ENCODE measurements around the gene KRTAP10-1. TPM values are rescaled to one million over a fixed set of nuclear protein-coding genes. Genes with fewer than 3 reads are reported as not detected.

KRTAP10-1 gene
- total RNA-seq, 5 donors from 2014 or later (not counting 1 experiment from before 2014, with no cell fraction given), result not detected

DNA sequence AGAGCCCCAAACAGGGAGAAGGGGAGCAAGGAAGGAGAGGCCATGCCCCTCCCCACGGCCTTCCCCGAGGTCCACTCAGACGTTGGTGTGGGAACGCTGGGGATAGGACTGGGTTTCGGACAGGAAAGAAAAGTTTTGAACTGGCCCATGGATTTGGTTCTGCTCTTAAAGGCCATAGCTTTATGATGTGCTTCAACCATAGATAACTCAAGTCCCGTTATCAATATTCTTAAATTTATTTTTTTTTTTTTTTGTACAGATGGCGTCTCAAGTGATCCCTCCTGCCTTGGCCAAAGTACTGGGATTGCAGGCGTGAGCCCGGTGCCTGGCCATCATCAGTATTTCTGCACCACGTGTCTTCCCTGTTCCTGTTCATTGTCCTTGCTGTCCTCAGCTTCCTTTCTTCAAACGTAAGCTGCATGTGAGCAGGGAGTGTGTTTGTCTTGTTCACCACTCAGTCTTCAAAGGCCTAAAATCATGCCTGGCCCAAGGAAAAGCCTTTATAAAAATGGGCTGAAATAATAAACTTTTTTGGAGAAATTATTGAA is 820 bp upstream of the KRTAP10-1 start:
- ChIA-PET POLR2A (interaction anchor here in 1 of 2 donors (0.6 kb wide), 1 partner anchor 597 kb away, joined by 3 read pairs; no protein-coding TSS in a partner anchor), CTCF (no interaction called here)
- H3K4me3 ChIP-seq (ENCODE audit: control insufficient read depth in 1 of 2, extremely low read depth in 1 of 2, low read length in 1 of 2), result no peak overlapping the region
- peaks cover 0 to 14% of the 10 kb centered on the region in 2 experiments for H3K27me3 ChIP-seq (replicated peaks in 1 of 2; ENCODE audit: control insufficient read depth in 2 of 2, extremely low read depth in 1 of 2, insufficient read depth in 2 of 2, low read length in 1 of 2)
- Mint-ChIP-seq H3K27me3 (no peaks in the 10 kb centered on the region), H3K9me3 (peaks cover 0 to 6% (median 6%) of the 10 kb centered on the region in 3 donors), H3K27ac (no peak overlapping the region), H3K4me3 (no peak overlapping the region), H3K36me3 (peaks cover 4% of the 10 kb centered on the region), H3K4me1 (no peaks in the 10 kb centered on the region)
- DNase-seq (no peak), ATAC-seq (replicated peaks in 1 of 4) (no peak)
- H3K36me3 ChIP-seq (ENCODE audit: control insufficient read depth in 2 of 2, extremely low read depth in 1 of 2, insufficient read depth in 1 of 2, low read length in 1 of 2), result no peaks in the 10 kb centered on the region
- no peaks in the 10 kb centered on the region for H3K4me1 ChIP-seq (ENCODE audit: control insufficient read depth in 1 of 2, extremely low read depth in 1 of 2, insufficient read depth in 2 of 2, low read length in 2 of 2)
- no peaks in the 10 kb centered on the region for H3K9me3 ChIP-seq
- no peak overlapping the region for H3K27ac ChIP-seq (ENCODE audit: low read length)
- WGBS (ENCODE audit: insufficient coverage), result 83% methylated on average over 3 of the region's 11 CpGs

- no peaks in the 10 kb centered on the region for H3K9me3 ChIP-seq
- H3K36me3 ChIP-seq (ENCODE audit: control insufficient read depth in 2 of 2, extremely low read depth in 1 of 2, insufficient read depth in 1 of 2, low read length in 1 of 2), result no peaks in the 10 kb centered on the region
- 71% methylated on average over 12 of the region's 14 CpGs for WGBS (ENCODE audit: insufficient coverage)
- H3K36me3 Mint-ChIP-seq, result no peaks in the 10 kb centered on the region
- no peaks in the 10 kb centered on the region for H3K27me3 Mint-ChIP-seq
- CTCF ChIA-PET, result no interaction called here
- H3K4me3 Mint-ChIP-seq, result no peak overlapping the region
- no peaks in the 10 kb centered on the region for H3K4me1 Mint-ChIP-seq
- H3K27ac ChIP-seq (ENCODE audit: low read length), result no peak overlapping the region
- DNase-seq (peak in 1 of 35 experiments; percentile 14), ATAC-seq (replicated peaks in 1 of 4) (no peak)
- peaks cover 0 to 1% (median 0%) of the 10 kb centered on the region in 3 donors for H3K9me3 Mint-ChIP-seq
- H3K4me3 ChIP-seq (ENCODE audit: control insufficient read depth in 1 of 2, extremely low read depth in 1 of 2, low read length in 1 of 2), result no peak overlapping the region
- H3K27me3 ChIP-seq (replicated peaks in 1 of 2; ENCODE audit: control insufficient read depth in 2 of 2, extremely low read depth in 1 of 2, insufficient read depth in 2 of 2, low read length in 1 of 2), result peaks cover 0 to 14% of the 10 kb centered on the region in 2 experiments
- no peaks in the 10 kb centered on the region for H3K4me1 ChIP-seq (ENCODE audit: control insufficient read depth in 1 of 2, extremely low read depth in 1 of 2, insufficient read depth in 2 of 2, low read length in 2 of 2)
- H3K27ac Mint-ChIP-seq, result no peak overlapping the region
- POLR2A ChIA-PET, result no interaction called here
These were observed 949 bp downstream of the KRTAP10-1 start for GRCh38 chr21:44539046-44539445.

DNA sequence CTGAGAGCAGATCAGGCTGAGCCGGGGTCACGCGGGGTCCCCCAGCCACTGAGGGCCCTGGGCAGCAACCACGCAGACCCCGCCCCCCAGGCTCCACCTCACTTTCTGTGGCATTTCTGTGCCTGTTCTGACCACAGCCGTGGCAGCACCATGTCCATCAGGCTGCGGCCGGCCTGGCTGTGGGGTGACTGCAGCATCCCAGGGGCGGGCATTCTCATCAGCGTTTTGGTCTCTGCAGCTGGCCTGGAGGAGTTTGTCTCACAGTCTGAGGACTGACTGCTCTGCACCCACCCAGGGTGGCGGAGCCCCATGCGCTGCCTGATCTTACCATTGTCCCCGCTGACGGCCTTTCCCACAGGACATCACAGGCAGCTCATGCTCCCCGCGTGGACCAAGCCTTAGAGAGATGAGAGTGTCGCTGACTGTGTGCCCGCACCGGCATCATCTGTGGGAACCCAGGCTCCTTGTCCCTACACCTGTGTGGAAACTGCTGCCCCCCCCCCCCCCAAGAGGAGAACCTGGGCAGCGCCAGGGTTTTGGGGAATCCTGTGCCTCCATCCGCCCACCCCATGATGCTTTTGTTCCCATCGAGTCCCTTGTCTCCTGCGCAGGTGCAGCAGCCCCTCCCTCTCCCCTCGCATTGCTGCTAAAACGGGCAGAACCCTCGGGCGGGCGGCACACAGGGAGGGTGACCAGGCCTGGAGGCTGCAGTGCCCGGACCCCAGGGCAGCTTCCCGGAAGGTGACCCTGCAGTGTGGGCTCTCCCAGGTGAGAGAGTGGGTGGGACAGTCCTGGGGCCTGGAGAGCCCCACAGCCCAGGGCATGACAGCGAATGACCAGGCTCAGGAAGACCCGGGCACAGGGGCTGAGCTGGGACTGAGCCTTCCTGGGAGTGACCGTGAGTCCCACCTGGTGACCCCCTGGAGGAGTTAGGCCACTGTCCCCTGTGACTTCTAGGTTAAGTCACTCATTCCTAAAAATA is 1.8 kb downstream of the KRTAP10-1 start:
- no peaks in the 10 kb centered on the region for H3K36me3 ChIP-seq (ENCODE audit: control insufficient read depth in 2 of 2, extremely low read depth in 1 of 2, insufficient read depth in 1 of 2, low read length in 1 of 2)
- H3K27me3 ChIP-seq (replicated peaks in 1 of 2; ENCODE audit: control insufficient read depth in 2 of 2, extremely low read depth in 1 of 2, insufficient read depth in 2 of 2, low read length in 1 of 2), result peaks cover 0 to 15% of the 10 kb centered on the region in 2 experiments
- 85% methylated on average over 20 of the region's 33 CpGs for WGBS (ENCODE audit: insufficient coverage)
- ChIA-PET POLR2A (no interaction called here), CTCF (no interaction called here)
- peak in 1 of 35 experiments; percentile 22 for DNase-seq
- Mint-ChIP-seq H3K27me3 (no peaks in the 10 kb centered on the region), H3K36me3 (no peaks in the 10 kb centered on the region), H3K4me3 (no peak overlapping the region), H3K4me1 (no peaks in the 10 kb centered on the region), H3K27ac (no peak overlapping the region), H3K9me3 (peaks cover 0 to 1% (median 0%) of the 10 kb centered on the region in 3 donors)
- H3K27ac ChIP-seq (ENCODE audit: low read length), result no peak overlapping the region
- no peak overlapping the region for H3K4me3 ChIP-seq (ENCODE audit: control insufficient read depth in 1 of 2, extremely low read depth in 1 of 2, low read length in 1 of 2)
- H3K9me3 ChIP-seq, result no peaks in the 10 kb centered on the region
- H3K4me1 ChIP-seq (ENCODE audit: control insufficient read depth in 1 of 2, extremely low read depth in 1 of 2, insufficient read depth in 2 of 2, low read length in 2 of 2), result no peaks in the 10 kb centered on the region
- ATAC-seq (replicated peaks in 1 of 4), result no peak

DNA sequence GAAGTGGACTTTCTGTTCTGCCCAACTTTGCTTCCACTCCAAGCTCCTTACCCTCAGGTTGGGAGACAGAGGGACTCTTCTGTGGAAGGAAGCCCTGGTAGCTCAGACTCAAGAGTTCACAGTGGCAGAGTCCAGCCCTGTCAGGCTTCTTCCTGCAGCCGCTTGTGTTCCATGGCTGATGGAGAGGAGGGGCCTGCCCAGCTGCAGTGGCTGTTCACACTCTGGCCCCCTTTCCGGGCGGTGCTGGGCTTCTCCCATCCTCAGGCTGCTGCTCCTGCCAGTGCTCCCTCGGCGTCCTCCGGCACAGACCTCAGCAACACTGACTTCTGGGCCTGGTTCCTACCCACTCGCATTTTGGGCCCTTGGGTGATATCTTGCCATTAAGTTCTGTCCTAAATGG is 4.0 kb downstream of the KRTAP10-1 start:
- POLR2A ChIA-PET, result interaction anchor here in 1 of 2 donors (0.5 kb wide), 1 partner anchor 110 kb away, joined by 3 read pairs; no protein-coding TSS in a partner anchor
- H3K27ac Mint-ChIP-seq, result no peak overlapping the region
- no peak for ATAC-seq (replicated peaks in 1 of 4)
- Histone ChIP-seq H3K27me3 (replicated peaks in 1 of 2; ENCODE audit: control insufficient read depth in 2 of 2, extremely low read depth in 1 of 2, insufficient read depth in 2 of 2, low read length in 1 of 2) (peaks cover 0 to 33% of the 10 kb centered on the region in 2 experiments), H3K9me3 (no peaks in the 10 kb centered on the region), H3K4me1 (ENCODE audit: control insufficient read depth in 1 of 2, extremely low read depth in 1 of 2, insufficient read depth in 2 of 2, low read length in 2 of 2) (no peaks in the 10 kb centered on the region), H3K27ac (ENCODE audit: low read length) (no peak overlapping the region), H3K4me3 (ENCODE audit: control insufficient read depth in 1 of 2, extremely low read depth in 1 of 2, low read length in 1 of 2) (no peak overlapping the region), H3K36me3 (ENCODE audit: control insufficient read depth in 2 of 2, extremely low read depth in 1 of 2, insufficient read depth in 1 of 2, low read length in 1 of 2) (no peaks in the 10 kb centered on the region)
- H3K4me3 Mint-ChIP-seq, result no peak overlapping the region
- no peaks in the 10 kb centered on the region for H3K27me3 Mint-ChIP-seq
- CTCF ChIA-PET, result interaction anchor here in 1 of 2 donors (0.6 kb wide), 1 partner anchor 81 kb away, joined by 6 read pairs; no protein-coding TSS in a partner anchor
- peak in 1 of 35 experiments; percentile 3 for DNase-seq
- H3K4me1 Mint-ChIP-seq, result no peaks in the 10 kb centered on the region
- WGBS (ENCODE audit: insufficient coverage), result 78% methylated on average over 5 of the region's 7 CpGs
- no peaks in the 10 kb centered on the region for H3K36me3 Mint-ChIP-seq
- H3K9me3 Mint-ChIP-seq, result no peaks in the 10 kb centered on the region

- Mint-ChIP-seq H3K27me3 (peaks cover 0 to 4% of the 10 kb centered on the region in 2 donors), H3K4me1 (no peaks in the 10 kb centered on the region), H3K4me3 (no peak overlapping the region), H3K9me3 (no peaks in the 10 kb centered on the region), H3K27ac (no peak overlapping the region), H3K36me3 (no peaks in the 10 kb centered on the region)
- DNase-seq (no peak), ATAC-seq (replicated peaks in 1 of 4) (no peak)
- Histone ChIP-seq H3K27ac (ENCODE audit: low read length) (no peak overlapping the region), H3K27me3 (replicated peaks in 1 of 2; ENCODE audit: control insufficient read depth in 2 of 2, extremely low read depth in 1 of 2, insufficient read depth in 2 of 2, low read length in 1 of 2) (peaks cover 0 to 27% of the 10 kb centered on the region in 2 experiments), H3K4me3 (ENCODE audit: control insufficient read depth in 1 of 2, extremely low read depth in 1 of 2, low read length in 1 of 2) (no peak overlapping the region), H3K9me3 (no peaks in the 10 kb centered on the region), H3K36me3 (ENCODE audit: control insufficient read depth in 2 of 2, extremely low read depth in 1 of 2, insufficient read depth in 1 of 2, low read length in 1 of 2) (no peaks in the 10 kb centered on the region), H3K4me1 (ENCODE audit: control insufficient read depth in 1 of 2, extremely low read depth in 1 of 2, insufficient read depth in 2 of 2, low read length in 2 of 2) (no peaks in the 10 kb centered on the region)
- POLR2A ChIA-PET, result no interaction called here
- CTCF ChIA-PET, result no interaction called here
- WGBS (ENCODE audit: insufficient coverage), result 84% methylated on average over 6 of the region's 6 CpGs
These were observed 5.3 kb downstream of the KRTAP10-1 start for GRCh38 chr21:44534688-44535087.

DNA sequence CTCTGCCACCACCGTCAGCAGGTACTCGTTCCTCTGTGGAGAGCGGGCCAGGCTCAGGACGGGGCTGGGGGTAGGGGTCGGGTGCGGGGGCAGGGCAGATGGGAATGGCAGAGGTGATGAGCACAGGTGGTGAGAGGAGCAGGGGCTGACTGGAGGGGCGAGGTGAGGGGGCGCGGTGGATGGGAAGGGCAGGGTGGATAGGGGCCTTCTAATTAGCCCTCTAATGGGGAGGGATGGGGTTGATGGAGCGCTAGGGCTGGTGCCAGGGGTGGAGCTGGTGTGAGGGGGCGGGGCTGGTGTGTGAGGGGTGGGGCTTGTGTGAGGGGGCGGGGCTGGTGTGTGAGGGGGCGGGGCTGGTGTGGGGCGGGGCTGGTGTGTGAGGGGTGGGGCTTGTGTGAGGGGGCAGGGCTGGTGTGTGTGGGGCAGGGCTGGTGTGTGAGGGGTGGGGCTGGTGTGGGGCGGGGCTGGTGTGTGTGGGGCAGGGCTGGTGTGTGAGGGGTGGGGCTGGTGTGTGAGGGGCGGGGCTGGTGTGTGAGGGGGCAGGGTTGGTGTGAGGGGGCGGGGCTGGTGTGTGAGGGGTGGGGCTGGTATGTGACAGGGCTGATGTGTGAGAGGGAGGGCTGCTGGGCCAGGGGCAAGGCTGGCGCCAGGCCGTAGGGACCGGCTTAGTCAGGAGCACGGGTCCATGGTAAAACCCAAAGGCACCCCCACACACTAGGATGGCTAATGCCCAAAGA is 5.9 kb downstream of the KRTAP10-1 start:
- no peaks in the 10 kb centered on the region for H3K36me3 ChIP-seq (ENCODE audit: control insufficient read depth in 2 of 2, extremely low read depth in 1 of 2, insufficient read depth in 1 of 2, low read length in 1 of 2)
- no peak overlapping the region for H3K27ac ChIP-seq (ENCODE audit: low read length)
- no peak overlapping the region for H3K27ac Mint-ChIP-seq
- DNase-seq (no peak), ATAC-seq (replicated peaks in 1 of 4) (no peak)
- H3K4me3 Mint-ChIP-seq, result no peak overlapping the region
- WGBS (ENCODE audit: insufficient coverage), result 100% methylated on average over 3 of the region's 21 CpGs
- H3K9me3 ChIP-seq, result no peaks in the 10 kb centered on the region
- H3K27me3 Mint-ChIP-seq, result peaks cover 0 to 4% of the 10 kb centered on the region in 2 donors
- H3K4me1 Mint-ChIP-seq, result no peaks in the 10 kb centered on the region
- H3K4me1 ChIP-seq (ENCODE audit: control insufficient read depth in 1 of 2, extremely low read depth in 1 of 2, insufficient read depth in 2 of 2, low read length in 2 of 2), result no peaks in the 10 kb centered on the region
- H3K9me3 Mint-ChIP-seq, result no peaks in the 10 kb centered on the region
- ChIA-PET CTCF (no interaction called here), POLR2A (no interaction called here)
- H3K36me3 Mint-ChIP-seq, result no peaks in the 10 kb centered on the region
- no peak overlapping the region for H3K4me3 ChIP-seq (ENCODE audit: control insufficient read depth in 1 of 2, extremely low read depth in 1 of 2, low read length in 1 of 2)
- peaks cover 0 to 26% of the 10 kb centered on the region in 2 experiments for H3K27me3 ChIP-seq (replicated peaks in 1 of 2; ENCODE audit: control insufficient read depth in 2 of 2, extremely low read depth in 1 of 2, insufficient read depth in 2 of 2, low read length in 1 of 2)
